K562 (cell line): ENCODE measurements around the gene SOX6. TPM values are rescaled to one million over a fixed set of nuclear protein-coding genes. Genes with fewer than 3 reads are reported as not detected.
A peak's percentile ranks its signal among the peaks of the same experiment; 100 is the strongest.

Source experiments
- ATAC-seq: fragments of 200-7000 bp; cut with Tn5 transposase; 3 replicates; pipeline ENCODE4 v1.9.1; 2020; ENCODE audit warnings: moderate library complexity
- BruUV-seq: library from RNA; stranded (reverse); fragments of 400-500 nt; replicated peaks from 2 replicates; lab custom pipeline; 2021; lab: Mats Ljungman, UMichigan
- CTCF ChIA-PET: fragments of 300-600 bp; formaldehyde crosslinking; extraction: SDS; loops from one replicate; lab custom pipeline; 2021; ENCODE audit warnings: low intra/inter-chr PET ratio; lab: Yijun Ruan, JAX
- POLR2A ChIA-PET: fragments of 300-600, 350-650 bp; sonication (Branson Sonifier 250); formaldehyde crosslinking; extraction: SDS; loops from one replicate; lab custom pipeline; 2021; ENCODE audit warnings: antibody characterized with exemption, inconsistent platforms; lab: Yijun Ruan, JAX
- DNase-seq, 4 experiments: peaks; one replicate each; pipeline versions ENCODE4 v3.0.0 to v3.0.0-alpha.2; 2011 to 2018; ENCODE audit warnings: low spot score in 3 of 4, mixed read lengths in 3 of 4; ENCODE audit errors: extremely low read depth in 1 of 4
- FAIRE-seq: peaks from 2 replicates; lab custom pipeline; 2011; peaks lifted over from hg19 to GRCh38; lab: Jason Lieb, UNC
- H2AFZ ChIP-seq: 2 replicates; pipeline ENCODE4 v1.6.0; 2011; ENCODE audit warnings: low read depth, low read length, control low read depth, inconsistent platforms
- H3K27ac ChIP-seq: fragments of 200-600 bp; 3 replicates; pipeline ENCODE4 v1.8.0; 2011; ENCODE audit warnings: low read depth, mild to moderate bottlenecking, control low read depth, inconsistent platforms, low read length, moderate library complexity, mixed read lengths; ENCODE audit errors: extremely low read depth
- H3K27me3 ChIP-seq, 2 experiments: fragments of 300-600 bp in 1 of 2; 2 replicates in 1 of 2; 3 replicates in 1 of 2; pipeline versions ENCODE4 v1.6.0 to v1.8.0; 2011; ENCODE audit warnings: inconsistent platforms in 2 of 2, low read length in 2 of 2, mild to moderate bottlenecking in 1 of 2, mixed read lengths in 1 of 2, moderate library complexity in 1 of 2; ENCODE audit not compliant: control insufficient read depth in 2 of 2, insufficient read depth in 2 of 2
- H3K36me3 ChIP-seq: fragments of 300-600 bp; 3 replicates; pipeline ENCODE4 v1.8.0; 2011; ENCODE audit warnings: mild to moderate bottlenecking, low read length, inconsistent platforms; ENCODE audit not compliant: control insufficient read depth, insufficient read depth
- H3K4me1 ChIP-seq, 2 experiments: fragments of 200-600 bp in 1 of 2; replicated peaks in 1 of 2; 2 replicates in 1 of 2; 3 replicates in 1 of 2; pipeline versions ENCODE4 v1.5.1 to v1.8.0; 2011; ENCODE audit warnings: inconsistent platforms in 2 of 2, low read length in 2 of 2, mild to moderate bottlenecking in 1 of 2, mixed read lengths in 1 of 2, moderate library complexity in 1 of 2; ENCODE audit not compliant: control insufficient read depth in 2 of 2, insufficient read depth in 2 of 2
- H3K4me2 ChIP-seq: 2 replicates; pipeline ENCODE4 v1.6.1; 2011; ENCODE audit warnings: low read length, control low read depth, inconsistent platforms, mixed read lengths; ENCODE audit not compliant: insufficient read depth
- H3K4me3 ChIP-seq: fragments of 200-600 bp; sonication (generic), shearing (Covaris generic); 2 replicates; pipeline ENCODE4 v1.5.1; 2016; ENCODE audit warnings: control low read depth, inconsistent platforms
- H3K79me2 ChIP-seq: fragments of 200-600 bp; 3 replicates; pipeline ENCODE4 v1.8.0; 2011; ENCODE audit warnings: low read length, inconsistent platforms; ENCODE audit not compliant: control insufficient read depth, insufficient read depth
- H3K9ac ChIP-seq, 2 experiments: 2 replicates each; pipeline versions ENCODE4 v1.6.0 to v1.6.1; 2011; ENCODE audit warnings: low read depth in 2 of 2, low read length in 2 of 2, control low read depth in 1 of 2, inconsistent platforms in 1 of 2, mild to moderate bottlenecking in 1 of 2, mixed read lengths in 1 of 2; ENCODE audit not compliant: insufficient read depth in 1 of 2
- H3K9me1 ChIP-seq: one replicate; pipeline ENCODE4 v1.6.0; 2011; ENCODE audit warnings: inconsistent platforms, mild to moderate bottlenecking, low read length, moderate library complexity; ENCODE audit not compliant: control insufficient read depth, insufficient read depth
- H3K9me3 ChIP-seq: replicated peaks from 2 replicates; pipeline ENCODE4 v1.5.1; 2011; ENCODE audit warnings: low read depth, low read length, inconsistent platforms; ENCODE audit not compliant: control insufficient read depth, insufficient read depth
- H4K20me1 ChIP-seq: replicated peaks from 2 replicates; pipeline ENCODE4 v1.6.1; 2011; ENCODE audit warnings: low read length, inconsistent platforms, mixed read lengths; ENCODE audit not compliant: control insufficient read depth, insufficient read depth
- BHLHE40 ChIP-seq: IDR thresholded peaks from 2 replicates; pipeline ENCODE4 v1.6.1; 2011; ENCODE audit warnings: low read length, improper control_type of control experiment
- COPS2 ChIP-seq: fragments of 450-650 bp; conservative IDR thresholded peaks from 2 replicates; pipeline ENCODE4 v1.6.1; 2016; ENCODE audit warnings: mild to moderate bottlenecking, moderate library complexity
- FOXK2 ChIP-seq, 2 experiments: fragments of 450-650 bp; IDR thresholded peaks in 1 of 2; conservative IDR thresholded peaks in 1 of 2; 2 replicates each; pipeline ENCODE4 v1.6.1; 2016; ENCODE audit warnings: low read depth in 2 of 2, mild to moderate bottlenecking in 1 of 2
- HLTF ChIP-seq: fragments of 450-650 bp; IDR thresholded peaks from 2 replicates; pipeline ENCODE4 v1.6.1; 2016
- IRF2 ChIP-seq: sonication (generic); formaldehyde crosslinking; IDR thresholded peaks from 2 replicates; pipeline ENCODE4 v1.8.1; 2022; ENCODE audit warnings: mild to moderate bottlenecking, missing genetic modification reagents
- SPI1 ChIP-seq: IDR thresholded peaks from 2 replicates; pipeline ENCODE4 v1.6.1; 2011; ENCODE audit warnings: low read depth, low read length, control low read depth, borderline replicate concordance
- SRSF3 ChIP-seq: fragments of 200-400 bp; formaldehyde crosslinking; IDR thresholded peaks from 2 replicates; pipeline ENCODE4 v1.6.1; 2016; ENCODE audit warnings: mild to moderate bottlenecking, low read length, moderate library complexity; ENCODE audit not compliant: insufficient read depth
- ZFPM2 ChIP-seq: fragments of 250-450 bp; sonication (Bioruptor Pico); IDR thresholded peaks from 2 replicates; pipeline ENCODE4 v1.5.1; 2022; ENCODE audit warnings: mild to moderate bottlenecking
- ZNF431 ChIP-seq: sonication (generic); formaldehyde crosslinking; IDR thresholded peaks from 2 replicates; pipeline ENCODE4 v1.8.0; 2022; ENCODE audit warnings: mild to moderate bottlenecking, missing genetic modification reagents
- WGBS: fragments of 100-300 bp; shearing (Covaris generic); methylation state at CpG from one replicate; pipeline ENCODE4 v1.1.6; 2016; ENCODE audit warnings: low coverage, mixed read lengths; ENCODE audit not compliant: insufficient coverage; ENCODE audit errors: missing lambda C conversion rate; 5-methylcytosine and 5-hydroxymethylcytosine counted together
- in situ Hi-C: fragments of 300-500 bp; cut with MboI; formaldehyde crosslinking; loops from 4 replicates; pipeline ENCODE4 v1.15.0; 2018; ENCODE audit warnings: inconsistent platforms, mixed read lengths
- intact Hi-C: fragments of 100-400 bp; cut with micrococcal nuclease; formaldehyde crosslinking; loops from 2 replicates; pipeline ENCODE4 v1.14.2; 2022
- polyA plus RNA-seq, 8 experiments: library from polyadenylated mRNA; depleted of rRNA in 4 of 8; stranded (reverse) in 5 of 8; unstranded in 3 of 8; fragments of >200 nt; fragmentation: Nextera tagmentation in 2 of 8; fragmentation: Illumina TruSeq in 1 of 8; extraction: Ambion mirVana in 2 of 8; extraction: Trizol in 1 of 8; gene quantifications; 2 replicates each; pipeline versions ENCODE4 v1.2.1 to v1.2.3, GENCODE V29; 2011 to 2014; ENCODE audit warnings: inconsistent platforms in 1 of 8, missing spikeins in 1 of 8
- total RNA-seq, 7 experiments: library from RNA; depleted of rRNA in 6 of 7; stranded (reverse); fragments of >200 nt in 6 of 7; fragmentation: Illumina TruSeq in 2 of 7; extraction: Trizol in 2 of 7; gene quantifications; 2 replicates each; pipeline versions ENCODE4 v1.2.1 to v1.2.3, GENCODE V29; 2011 to 2021; ENCODE audit warnings: low replicate concordance in 1 of 7
- TF ChIP-seq, protein P1 (sequence below): fragments of 250-450 bp; sonication (Bioruptor Pico); IDR thresholded peaks from 2 replicates; pipeline ENCODE4 v1.4.0; 2020; ENCODE audit warnings: mild to moderate bottlenecking, moderate library complexity
- TF ChIP-seq, protein P2 (sequence below): fragments of 250-450 bp; sonication (Bioruptor Pico); IDR thresholded peaks from 2 replicates; pipeline ENCODE4 v1.5.0; 2021; ENCODE audit warnings: mild to moderate bottlenecking, moderate library complexity
- TF ChIP-seq, protein P3 (sequence below): fragments of 450-650 bp; formaldehyde crosslinking; conservative IDR thresholded peaks from 2 replicates; pipeline ENCODE4 v1.4.0; 2022; ENCODE audit warnings: mild to moderate bottlenecking, missing genetic modification characterization

SOX6 gene
- total and polyA plus RNA-seq, 9 of the 15 experiments (the other 6 are each of a cell fraction or from before 2014, with no cell fraction given) = 0.89 to 8.7 (median 5.7) TPM

DNA sequence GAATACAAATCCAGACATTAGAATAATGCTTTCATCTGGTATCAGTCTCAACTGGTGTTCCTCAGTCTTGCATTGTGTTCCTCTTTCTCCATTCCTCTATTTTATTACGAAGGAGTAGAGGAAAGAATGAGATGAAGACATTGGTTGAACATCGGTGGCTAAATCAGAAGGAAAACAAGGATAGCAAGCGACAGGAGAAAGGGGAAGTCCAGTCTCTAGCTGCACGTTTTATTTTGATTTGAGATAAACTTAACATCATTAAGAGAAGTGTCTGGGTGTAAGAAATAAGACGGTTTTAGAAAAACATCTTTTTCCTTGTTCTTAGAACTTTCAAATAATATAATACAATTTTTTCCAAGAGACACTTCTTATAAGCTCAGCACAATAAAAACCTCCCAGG lies 6.2 kb downstream of the SOX6 start:
- peak overlapping the region; percentile 14; the same call in 2 of the 3 replicates for H3K27ac ChIP-seq
- H3K4me3 ChIP-seq = no peak overlapping the region
- peak overlapping the region; percentile 48; the same call in 1 of the 2 replicates for H3K4me2 ChIP-seq
- no peaks in the 10 kb centered on the region for H3K27me3 ChIP-seq
- ATAC-seq (no peak), DNase-seq (no peak), FAIRE-seq (no peak)
- in situ Hi-C loops (no loop called here), intact Hi-C loops (loop anchor here (10.0 kb wide), 1 partner anchor 385 kb away; no protein-coding TSS in a partner anchor)
- ChIA-PET POLR2A (interaction anchor here (1.0 to 2.1 kb wide), 3 partner anchors 12 to 70 kb away, joined by 3 to 4 read pairs (median 3); no protein-coding TSS in a partner anchor), CTCF (no interaction called here)
- no peaks in the 10 kb centered on the region for H4K20me1 ChIP-seq
- H3K9ac ChIP-seq = peak overlapping the region in 1 of 2 experiments; percentile 24; a peak in 1 of 4 replicates
- no peaks in the 10 kb centered on the region for H3K36me3 ChIP-seq
- WGBS = 4% methylated on average over 5 of the region's 5 CpGs
- peaks cover 0 to 35% of the 10 kb centered on the region in 2 experiments; a peak in 4 of 5 replicates for H3K4me1 ChIP-seq
- no peaks in the 10 kb centered on the region for H3K9me1 ChIP-seq
- H3K9me3 ChIP-seq = no peaks in the 10 kb centered on the region
- no peaks in the 10 kb centered on the region; the same call in 2 of the 3 replicates for H3K79me2 ChIP-seq
- BruUV-seq = no TSS peak
- TF ChIP-seq, protein P1, sequence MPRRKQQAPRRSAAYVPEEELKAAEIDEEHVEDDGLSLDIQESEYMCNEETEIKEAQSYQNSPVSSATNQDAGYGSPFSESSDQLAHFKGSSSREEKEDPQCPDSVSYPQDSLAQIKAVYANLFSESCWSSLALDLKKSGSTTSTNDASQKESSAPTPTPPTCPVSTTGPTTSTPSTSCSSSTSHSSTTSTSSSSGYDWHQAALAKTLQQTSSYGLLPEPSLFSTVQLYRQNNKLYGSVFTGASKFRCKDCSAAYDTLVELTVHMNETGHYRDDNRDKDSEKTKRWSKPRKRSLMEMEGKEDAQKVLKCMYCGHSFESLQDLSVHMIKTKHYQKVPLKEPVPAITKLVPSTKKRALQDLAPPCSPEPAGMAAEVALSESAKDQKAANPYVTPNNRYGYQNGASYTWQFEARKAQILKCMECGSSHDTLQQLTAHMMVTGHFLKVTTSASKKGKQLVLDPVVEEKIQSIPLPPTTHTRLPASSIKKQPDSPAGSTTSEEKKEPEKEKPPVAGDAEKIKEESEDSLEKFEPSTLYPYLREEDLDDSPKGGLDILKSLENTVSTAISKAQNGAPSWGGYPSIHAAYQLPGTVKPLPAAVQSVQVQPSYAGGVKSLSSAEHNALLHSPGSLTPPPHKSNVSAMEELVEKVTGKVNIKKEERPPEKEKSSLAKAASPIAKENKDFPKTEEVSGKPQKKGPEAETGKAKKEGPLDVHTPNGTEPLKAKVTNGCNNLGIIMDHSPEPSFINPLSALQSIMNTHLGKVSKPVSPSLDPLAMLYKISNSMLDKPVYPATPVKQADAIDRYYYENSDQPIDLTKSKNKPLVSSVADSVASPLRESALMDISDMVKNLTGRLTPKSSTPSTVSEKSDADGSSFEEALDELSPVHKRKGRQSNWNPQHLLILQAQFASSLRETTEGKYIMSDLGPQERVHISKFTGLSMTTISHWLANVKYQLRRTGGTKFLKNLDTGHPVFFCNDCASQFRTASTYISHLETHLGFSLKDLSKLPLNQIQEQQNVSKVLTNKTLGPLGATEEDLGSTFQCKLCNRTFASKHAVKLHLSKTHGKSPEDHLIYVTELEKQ (CRISPR knock-in tag) = no peak
- no peak for TF ChIP-seq ZFPM2 (CRISPR knock-in tag)
- TF ChIP-seq, protein P2, sequence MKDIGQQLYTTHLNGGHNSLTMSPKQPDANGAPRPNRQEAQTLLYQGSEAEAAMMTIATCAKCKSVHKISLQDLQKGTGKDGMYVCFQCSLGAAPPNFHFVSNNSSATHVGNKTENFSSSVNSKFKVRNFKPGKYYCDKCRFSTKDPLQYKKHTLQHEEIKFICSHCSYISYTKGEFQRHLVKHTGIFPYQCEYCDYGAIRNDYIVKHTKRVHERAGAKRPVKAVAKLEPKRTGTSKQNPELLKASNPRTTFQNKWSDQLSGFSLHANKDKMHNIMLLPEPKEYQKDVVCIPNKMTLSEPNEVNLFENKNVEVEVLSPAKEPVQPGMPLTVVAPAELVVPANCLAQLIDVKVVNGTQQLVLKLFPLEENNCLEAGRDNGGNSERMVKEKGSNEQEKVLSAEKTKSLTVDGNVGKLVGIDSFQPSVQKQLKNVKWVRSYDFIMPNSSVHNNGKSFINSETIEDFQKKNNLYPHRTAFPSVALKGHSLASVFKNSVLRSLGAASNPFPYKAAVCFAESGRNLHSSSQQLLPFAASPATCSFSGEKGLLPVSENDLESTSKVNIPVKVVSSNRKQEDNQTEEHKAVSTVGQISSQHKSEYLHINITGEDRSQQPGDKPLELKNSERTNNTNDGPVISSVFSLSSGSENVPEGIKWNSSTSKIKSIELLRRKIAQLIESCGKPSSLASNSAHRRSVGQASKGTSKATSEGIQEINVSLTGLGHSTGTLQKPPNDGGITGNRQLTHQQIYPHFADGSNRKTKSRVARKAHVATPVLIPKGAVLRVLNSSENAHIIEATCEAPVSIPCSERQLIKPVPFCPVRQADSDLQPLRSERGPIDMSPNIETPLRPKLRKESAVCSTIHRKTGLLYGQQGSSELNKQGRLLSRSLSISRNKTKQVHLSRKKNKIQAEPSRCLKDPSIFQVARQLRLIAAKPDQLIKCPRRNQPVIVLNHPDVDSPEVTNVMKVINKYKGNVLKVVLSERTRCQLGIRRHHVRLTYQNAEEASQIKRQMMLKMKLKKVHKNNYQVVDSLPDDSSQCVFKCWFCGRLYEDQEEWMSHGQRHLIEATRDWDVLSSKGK (CRISPR knock-in tag) = no peak
- TF ChIP-seq, protein P3, sequence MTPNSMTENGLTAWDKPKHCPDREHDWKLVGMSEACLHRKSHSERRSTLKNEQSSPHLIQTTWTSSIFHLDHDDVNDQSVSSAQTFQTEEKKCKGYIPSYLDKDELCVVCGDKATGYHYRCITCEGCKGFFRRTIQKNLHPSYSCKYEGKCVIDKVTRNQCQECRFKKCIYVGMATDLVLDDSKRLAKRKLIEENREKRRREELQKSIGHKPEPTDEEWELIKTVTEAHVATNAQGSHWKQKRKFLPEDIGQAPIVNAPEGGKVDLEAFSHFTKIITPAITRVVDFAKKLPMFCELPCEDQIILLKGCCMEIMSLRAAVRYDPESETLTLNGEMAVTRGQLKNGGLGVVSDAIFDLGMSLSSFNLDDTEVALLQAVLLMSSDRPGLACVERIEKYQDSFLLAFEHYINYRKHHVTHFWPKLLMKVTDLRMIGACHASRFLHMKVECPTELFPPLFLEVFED = no peak
- TF ChIP-seq SPI1 = peak; percentile 94
- TF ChIP-seq IRF2 = no peak
- no peak for TF ChIP-seq ZNF431 (CRISPR knock-in tag)
- 0 out of 4 replicates have a peak, but pooled peaks of 1 of the 2 experiments have one; percentile 12 for TF ChIP-seq FOXK2 (conservative IDR thresholded peaks at IDR 0.05 in 1 of 2, IDR thresholded peaks at IDR 0.05 in 1 of 2; ENCODE audit: low read depth in 2 of 2)
- no peak for TF ChIP-seq SRSF3
- TF ChIP-seq HLTF = no peak
- TF ChIP-seq BHLHE40 = peak; percentile 77
- no peak for TF ChIP-seq COPS2
- peak overlapping the region; percentile 85 for H2AFZ ChIP-seq
